ENCODE data around the gene TTC16.
"Not testable (repeated sequence)": the region's sequence is repeated elsewhere in the genome, so short reads cannot be mapped to it uniquely, and the experiment has no call there.

TTC16 gene

DNA sequence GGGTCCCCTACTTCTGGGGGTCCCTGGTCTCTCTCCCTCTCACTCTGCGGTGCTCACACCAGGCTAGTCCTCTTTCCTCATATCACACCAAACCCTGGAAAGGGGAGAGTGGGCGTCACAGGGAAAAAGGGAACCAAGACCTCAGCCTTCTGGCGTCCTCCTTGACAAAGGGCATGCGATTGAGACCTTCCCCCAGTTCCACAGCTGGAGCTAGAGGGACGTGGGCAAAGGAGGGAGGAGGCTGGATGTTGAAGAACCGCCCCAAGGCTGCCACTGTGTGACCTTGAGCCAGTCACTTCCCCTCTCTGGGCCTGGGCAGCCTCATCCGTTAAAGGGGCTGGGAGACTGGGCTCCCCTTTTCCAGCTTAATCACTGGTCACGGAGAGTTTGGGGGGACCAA, 37.7 kb downstream of the TTC16 start:
- Histone ChIP-seq H3K27me3 (ENCODE audit: control insufficient read depth in 1 of 2, insufficient read depth in 2 of 2, low read length in 2 of 2) (peaks cover 9 to 29% of the 10 kb centered on the region in 2 donors), H3K4me3 (ENCODE audit: low read depth in 1 of 2, low read length in 2 of 2) (no peak overlapping the region)

DNA sequence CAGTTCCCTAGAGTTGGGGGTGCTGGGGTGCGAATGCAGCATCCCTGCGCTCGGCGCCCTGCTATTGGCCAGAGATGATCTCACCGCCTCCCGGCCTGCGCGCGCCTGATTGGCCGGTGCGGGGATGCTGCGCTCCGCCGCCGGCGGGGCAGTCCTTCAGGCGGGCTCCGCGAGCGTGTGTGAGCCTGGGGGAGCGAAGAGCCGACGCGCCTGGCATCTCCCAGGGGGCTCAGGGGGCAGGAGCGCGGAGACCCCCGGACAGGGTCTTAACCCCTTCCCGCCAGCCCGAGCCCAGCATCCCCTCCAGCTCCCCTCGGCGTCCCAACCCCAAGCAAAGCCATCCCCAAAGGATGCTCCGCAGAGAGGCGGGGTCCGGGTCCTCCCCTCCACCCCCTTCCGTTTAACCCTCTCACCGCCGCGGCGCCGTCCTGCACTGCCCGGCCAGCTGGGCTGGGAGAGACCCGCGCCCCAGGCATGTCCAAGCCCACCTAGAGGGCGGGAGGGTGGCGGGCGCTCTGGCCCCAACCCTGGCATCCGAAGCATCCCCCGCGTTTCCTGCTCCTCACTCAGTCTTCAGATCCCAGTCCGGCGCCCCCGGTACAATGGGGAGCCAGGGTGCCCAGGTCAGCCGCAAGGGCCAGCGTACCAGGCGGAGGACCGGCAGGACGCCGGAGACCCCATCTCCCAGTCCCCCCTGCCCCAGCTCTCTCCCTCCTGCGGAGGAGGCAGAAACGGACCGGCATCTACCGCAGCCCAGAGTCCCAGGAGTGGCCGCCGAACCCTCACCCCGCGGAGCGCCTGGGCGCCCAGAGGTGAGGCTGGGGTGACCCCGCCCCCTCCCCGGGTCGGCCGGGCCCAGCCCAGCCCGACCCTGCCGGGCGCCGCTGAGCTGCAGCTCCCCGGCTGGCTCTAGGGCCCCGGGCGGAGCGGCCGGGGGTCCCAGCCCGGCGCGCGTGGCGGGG, 38.5 kb downstream of the TTC16 start:
- H3K27ac ChIP-seq (ENCODE audit: low read depth, low read length), result no peak overlapping the region
- H3K27me3 ChIP-seq (ENCODE audit: control insufficient read depth in 1 of 2, insufficient read depth in 2 of 2, low read length in 2 of 2), result peaks cover 9 to 29% of the 10 kb centered on the region in 2 donors
- H3K4me3 ChIP-seq (ENCODE audit: low read depth in 1 of 2, low read length in 2 of 2), result no peak overlapping the region
- no peak overlapping the region for H3K9ac ChIP-seq (ENCODE audit: low read length)
- H3K4me1 ChIP-seq (ENCODE audit: insufficient read depth, low read length), result no peaks in the 10 kb centered on the region
- no peaks in the 10 kb centered on the region for H3K36me3 ChIP-seq (ENCODE audit: insufficient read depth, low read length)
- H3K9me3 ChIP-seq (ENCODE audit: low read length), result no peaks in the 10 kb centered on the region

More for the DNA sequence above, 37.7 kb downstream of the TTC16 start:
- Histone ChIP-seq H3K36me3 (ENCODE audit: insufficient read depth, low read length) (no peaks in the 10 kb centered on the region), H3K9me3 (ENCODE audit: low read length) (no peaks in the 10 kb centered on the region), H3K27ac (ENCODE audit: low read depth, low read length) (no peak overlapping the region), H3K4me1 (ENCODE audit: insufficient read depth, low read length) (no peaks in the 10 kb centered on the region), H3K9ac (ENCODE audit: low read length) (no peak overlapping the region)

DNA sequence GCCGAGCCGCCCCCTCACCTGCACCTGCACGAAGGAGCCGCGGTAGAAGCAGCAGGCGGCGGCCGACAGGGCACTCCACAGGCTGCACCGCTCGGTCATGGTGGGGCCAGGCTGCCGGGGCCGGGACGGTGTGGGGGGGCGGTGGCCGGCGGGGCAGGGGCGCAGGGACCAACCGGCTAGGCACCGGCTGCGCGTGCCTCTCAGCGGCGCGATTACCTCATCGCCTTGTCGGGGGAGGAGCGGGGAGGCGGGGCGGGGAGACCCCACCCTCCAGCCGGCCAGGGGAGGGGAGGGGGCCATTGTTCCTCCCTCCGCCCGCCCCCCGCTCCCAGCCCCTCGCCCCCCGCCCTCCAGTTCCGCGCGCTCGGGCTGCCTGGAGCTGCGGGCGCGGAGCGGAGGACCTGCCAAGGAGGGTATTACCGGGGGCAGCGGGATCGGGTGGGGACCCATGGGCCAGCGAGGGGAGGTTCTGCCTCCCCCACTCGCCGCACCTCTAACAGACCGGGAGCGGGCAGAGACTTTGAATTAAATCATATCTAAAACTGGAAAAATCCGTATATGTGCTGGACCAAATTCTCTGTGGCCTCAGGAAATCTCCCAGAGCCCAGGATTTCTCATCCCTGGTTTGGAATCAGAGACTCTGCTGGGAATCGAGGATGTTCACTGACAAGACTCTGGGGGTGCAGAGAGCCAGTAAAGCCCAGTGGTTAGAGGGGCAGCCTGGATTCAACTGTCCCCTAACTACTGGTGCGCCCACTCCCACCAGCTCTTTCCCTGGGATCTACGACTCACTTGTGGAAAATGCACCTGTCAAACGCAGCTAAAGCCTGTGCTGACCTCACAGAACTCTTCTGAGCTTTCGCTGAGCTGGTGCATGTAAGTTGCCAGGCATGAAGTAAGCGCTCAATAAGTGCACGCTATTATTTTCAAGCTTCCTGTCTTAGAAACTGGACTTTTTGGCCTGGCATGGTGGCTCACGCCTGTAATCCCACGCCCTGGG, 39.5 kb downstream of the TTC16 start:
- no peaks in the 10 kb centered on the region for H3K9me3 ChIP-seq (ENCODE audit: low read length)
- H3K4me3 ChIP-seq (ENCODE audit: low read depth in 1 of 2, low read length in 2 of 2), result no peak overlapping the region
- H3K9ac ChIP-seq (ENCODE audit: low read length), result no peak overlapping the region
- no peak overlapping the region for H3K27ac ChIP-seq (ENCODE audit: low read depth, low read length)
- no peaks in the 10 kb centered on the region for H3K4me1 ChIP-seq (ENCODE audit: insufficient read depth, low read length)
- H3K27me3 ChIP-seq (ENCODE audit: control insufficient read depth in 1 of 2, insufficient read depth in 2 of 2, low read length in 2 of 2), result peaks cover 9 to 29% of the 10 kb centered on the region in 2 donors
- no peaks in the 10 kb centered on the region for H3K36me3 ChIP-seq (ENCODE audit: insufficient read depth, low read length)

DNA sequence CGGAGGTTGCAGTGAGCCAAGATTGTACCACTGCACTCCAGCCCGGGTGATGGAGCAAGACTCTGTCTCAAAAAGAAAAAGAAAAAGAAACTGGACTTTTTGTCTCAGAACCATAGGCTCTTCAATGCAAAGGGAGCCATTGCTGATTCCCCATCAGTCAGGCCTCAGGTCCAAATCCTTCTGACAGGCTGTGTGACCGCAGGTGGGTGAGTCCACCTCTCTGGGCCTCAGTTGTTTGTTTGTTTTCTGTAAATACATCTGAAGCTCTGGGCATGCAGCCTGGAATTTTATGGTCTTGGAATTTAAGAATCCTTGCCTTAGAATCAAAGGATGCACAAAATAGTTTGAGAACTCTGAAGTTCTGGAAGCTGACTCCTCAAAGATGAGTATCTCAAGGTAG, 40.4 kb downstream of the TTC16 start:
- H3K4me3 ChIP-seq (ENCODE audit: low read depth in 1 of 2, low read length in 2 of 2), result no peak overlapping the region
- H3K36me3 ChIP-seq (ENCODE audit: insufficient read depth, low read length), result no peaks in the 10 kb centered on the region
- H3K27me3 ChIP-seq (ENCODE audit: control insufficient read depth in 1 of 2, insufficient read depth in 2 of 2, low read length in 2 of 2), result peaks cover 9 to 29% of the 10 kb centered on the region in 2 donors
- no peak overlapping the region for H3K9ac ChIP-seq (ENCODE audit: low read length)
- no peak overlapping the region for H3K27ac ChIP-seq (ENCODE audit: low read depth, low read length)
- H3K4me1 ChIP-seq (ENCODE audit: insufficient read depth, low read length), result no peaks in the 10 kb centered on the region
- H3K9me3 ChIP-seq (ENCODE audit: low read length), result no peaks in the 10 kb centered on the region

DNA sequence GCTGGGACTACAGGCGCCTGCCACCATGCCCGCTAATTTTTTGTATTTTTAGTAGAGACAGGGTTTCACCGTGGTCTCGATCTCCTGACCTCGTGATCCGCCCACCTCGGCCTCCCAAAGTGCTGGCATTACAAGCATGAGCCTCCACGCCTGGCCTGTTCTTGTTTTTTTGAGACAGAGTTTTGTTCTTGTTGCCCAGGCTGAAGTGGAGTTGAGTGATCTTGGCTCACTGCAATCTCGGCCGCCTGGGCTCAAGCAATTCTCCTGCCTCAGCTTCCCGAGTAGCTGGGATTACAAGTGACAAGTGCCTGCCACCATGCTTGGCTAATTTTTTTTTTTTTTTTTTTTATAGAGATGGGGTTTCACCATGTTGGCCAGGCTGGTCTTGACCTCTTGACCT, 40.9 kb downstream of the TTC16 start:
- not testable (repeated sequence) for H3K36me3 ChIP-seq (ENCODE audit: insufficient read depth, low read length); H3K27ac ChIP-seq (ENCODE audit: low read depth, low read length); H3K4me3 ChIP-seq (ENCODE audit: low read depth in 1 of 2, low read length in 2 of 2); H3K9ac ChIP-seq (ENCODE audit: low read length); H3K4me1 ChIP-seq (ENCODE audit: insufficient read depth, low read length); H3K9me3 ChIP-seq (ENCODE audit: low read length)
- peaks cover 9 to 28% of the 10 kb centered on the region in 2 donors for H3K27me3 ChIP-seq (ENCODE audit: control insufficient read depth in 1 of 2, insufficient read depth in 2 of 2, low read length in 2 of 2)

DNA sequence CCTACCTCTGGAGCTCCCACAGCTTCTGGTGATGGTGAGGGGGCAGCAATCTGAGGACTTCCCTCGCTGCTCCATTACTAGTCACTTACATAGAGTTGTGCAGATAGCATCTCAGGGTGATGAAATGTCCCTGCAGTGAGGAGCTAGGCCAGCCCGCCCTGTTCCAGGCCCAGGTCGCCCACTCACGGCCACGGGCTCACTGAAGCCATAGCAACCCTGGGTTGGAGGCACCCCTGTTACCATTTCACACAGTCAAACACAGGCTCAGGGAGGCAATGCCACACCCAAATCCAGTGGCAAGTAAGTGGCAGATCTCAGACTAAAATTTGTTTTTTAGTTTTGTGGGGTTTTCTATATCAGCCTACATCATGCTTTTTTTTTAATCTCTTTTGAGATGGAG, 43.0 kb downstream of the TTC16 start:
- no peak overlapping the region for H3K9ac ChIP-seq (ENCODE audit: low read length)

DNA sequence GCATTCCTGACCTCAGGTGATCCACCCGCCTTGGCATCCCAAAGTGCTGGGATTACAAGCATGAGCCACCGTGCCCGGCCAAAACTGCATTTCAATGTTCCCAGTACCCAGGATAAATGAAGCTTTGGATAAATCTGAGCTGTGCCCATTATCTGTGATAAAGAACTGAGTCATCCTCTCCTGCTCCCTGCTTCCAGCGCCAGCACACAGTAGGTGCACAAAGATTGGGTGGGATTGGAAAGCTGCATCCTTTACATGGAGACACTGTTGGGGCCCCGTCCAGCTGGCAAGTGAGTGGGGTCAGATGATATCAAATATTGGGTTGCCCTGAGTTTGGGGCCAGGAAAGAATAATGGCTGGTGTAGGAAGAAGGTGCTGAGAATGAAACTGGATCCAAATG, 45.2 kb downstream of the TTC16 start:
- Histone ChIP-seq H3K27me3 (ENCODE audit: control insufficient read depth in 1 of 2, insufficient read depth in 2 of 2, low read length in 2 of 2) (peaks cover 0 to 9% of the 10 kb centered on the region in 2 donors), H3K9ac (ENCODE audit: low read length) (no peak overlapping the region), H3K4me3 (ENCODE audit: low read depth in 1 of 2, low read length in 2 of 2) (no peak overlapping the region), H3K9me3 (ENCODE audit: low read length) (no peaks in the 10 kb centered on the region), H3K27ac (ENCODE audit: low read depth, low read length) (no peak overlapping the region), H3K36me3 (ENCODE audit: insufficient read depth, low read length) (no peaks in the 10 kb centered on the region), H3K4me1 (ENCODE audit: insufficient read depth, low read length) (peaks cover 10% of the 10 kb centered on the region)

More for the DNA sequence above, 43.0 kb downstream of the TTC16 start:
- no peaks in the 10 kb centered on the region for H3K9me3 ChIP-seq (ENCODE audit: low read length)
- peaks cover 10% of the 10 kb centered on the region for H3K4me1 ChIP-seq (ENCODE audit: insufficient read depth, low read length)
- H3K4me3 ChIP-seq (ENCODE audit: low read depth in 1 of 2, low read length in 2 of 2), result no peak overlapping the region
- peaks cover 5 to 18% of the 10 kb centered on the region in 2 donors for H3K27me3 ChIP-seq (ENCODE audit: control insufficient read depth in 1 of 2, insufficient read depth in 2 of 2, low read length in 2 of 2)
- no peak overlapping the region for H3K27ac ChIP-seq (ENCODE audit: low read depth, low read length)
- no peaks in the 10 kb centered on the region for H3K36me3 ChIP-seq (ENCODE audit: insufficient read depth, low read length)

DNA sequence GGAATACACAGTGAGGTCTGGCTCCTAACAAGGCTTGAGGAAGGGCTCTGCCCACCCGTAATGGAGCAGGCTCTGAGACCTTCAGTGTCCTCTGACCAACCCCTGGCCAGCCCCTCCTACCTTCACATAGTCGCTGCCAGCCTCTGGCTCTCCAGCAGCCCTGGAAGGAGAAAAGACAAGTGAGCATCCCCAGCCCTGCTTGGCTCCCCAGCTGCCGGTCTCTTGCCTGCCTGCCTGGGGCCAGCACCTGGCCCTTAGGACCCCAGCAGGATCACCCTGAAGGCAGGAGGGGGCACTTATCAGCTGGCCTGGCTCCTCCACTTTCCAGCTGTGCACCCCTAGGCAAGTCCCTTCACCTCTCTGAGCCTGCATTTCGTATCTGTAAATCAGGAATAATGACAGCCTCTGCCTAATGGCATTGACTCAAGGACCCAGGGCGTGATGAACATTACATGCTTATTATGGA, 45.6 kb downstream of the TTC16 start:
- Histone ChIP-seq H3K4me1 (ENCODE audit: insufficient read depth, low read length) (peaks cover 10% of the 10 kb centered on the region), H3K36me3 (ENCODE audit: insufficient read depth, low read length) (no peaks in the 10 kb centered on the region), H3K4me3 (ENCODE audit: low read depth in 1 of 2, low read length in 2 of 2) (no peak overlapping the region), H3K27ac (ENCODE audit: low read depth, low read length) (no peak overlapping the region), H3K9me3 (ENCODE audit: low read length) (no peaks in the 10 kb centered on the region), H3K9ac (ENCODE audit: low read length) (no peak overlapping the region), H3K27me3 (ENCODE audit: control insufficient read depth in 1 of 2, insufficient read depth in 2 of 2, low read length in 2 of 2) (peaks cover 0 to 9% of the 10 kb centered on the region in 2 donors)

DNA sequence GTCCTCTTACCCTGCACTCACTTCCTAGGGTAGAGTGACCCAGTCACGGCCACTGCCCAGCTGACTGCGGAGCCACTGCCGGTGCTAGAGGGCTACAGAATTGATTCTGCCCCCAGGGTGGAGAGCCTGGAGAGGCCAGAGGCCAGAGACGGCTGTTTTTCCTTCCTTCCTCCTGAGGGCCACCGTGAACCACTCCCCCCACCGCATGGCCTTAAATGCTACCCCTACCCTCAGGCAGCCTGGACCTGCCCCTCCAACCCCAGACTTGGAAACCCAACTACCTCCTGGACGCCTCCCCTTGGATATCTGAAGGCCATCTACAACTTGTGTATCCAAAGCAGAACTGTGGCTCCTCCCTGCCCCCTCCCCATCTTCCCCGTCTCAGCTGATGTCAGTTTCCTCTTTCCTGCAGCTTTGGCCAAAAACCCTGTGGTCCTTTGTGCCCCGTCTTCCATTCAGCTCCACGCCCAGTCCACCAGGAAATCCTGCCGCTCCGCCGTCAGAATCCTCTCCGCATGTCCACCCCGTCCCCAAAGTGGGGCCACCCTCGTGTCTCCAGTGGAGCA, 46.3 kb downstream of the TTC16 start:
- Histone ChIP-seq H3K9me3 (ENCODE audit: low read length) (no peaks in the 10 kb centered on the region), H3K4me3 (ENCODE audit: low read depth in 1 of 2, low read length in 2 of 2) (no peak overlapping the region), H3K27me3 (ENCODE audit: control insufficient read depth in 1 of 2, insufficient read depth in 2 of 2, low read length in 2 of 2) (peaks cover 0 to 9% of the 10 kb centered on the region in 2 donors), H3K27ac (ENCODE audit: low read depth, low read length) (no peak overlapping the region), H3K9ac (ENCODE audit: low read length) (no peak overlapping the region), H3K4me1 (ENCODE audit: insufficient read depth, low read length) (peaks cover 10% of the 10 kb centered on the region), H3K36me3 (ENCODE audit: insufficient read depth, low read length) (no peaks in the 10 kb centered on the region)

DNA sequence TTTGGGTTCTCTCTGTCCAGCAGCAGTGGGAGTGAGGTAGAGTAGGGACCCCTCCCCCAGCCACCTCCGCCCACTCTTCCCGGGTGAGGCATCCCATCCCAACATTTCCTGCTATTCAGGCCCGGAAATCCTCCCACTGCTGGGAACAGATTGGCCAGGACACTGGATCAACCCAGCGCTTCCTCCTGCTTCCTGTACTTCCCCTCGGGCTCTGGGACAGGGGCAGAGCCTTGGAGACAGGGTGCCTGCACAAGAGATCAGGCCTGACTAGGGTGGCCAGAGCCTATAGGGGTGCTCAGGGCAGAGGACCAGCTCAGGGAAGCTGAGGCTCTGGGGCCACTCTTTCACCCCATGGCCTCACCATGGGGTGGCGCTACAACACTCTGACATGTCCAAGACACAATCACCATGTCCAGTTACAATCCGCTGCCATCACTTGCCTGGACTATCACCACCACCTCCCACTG, 48.1 kb downstream of the TTC16 start:
- H3K4me3 ChIP-seq (ENCODE audit: low read depth in 1 of 2, low read length in 2 of 2), result no peak overlapping the region
- peaks cover 0 to 9% of the 10 kb centered on the region in 2 donors for H3K27me3 ChIP-seq (ENCODE audit: control insufficient read depth in 1 of 2, insufficient read depth in 2 of 2, low read length in 2 of 2)
- no peak overlapping the region for H3K27ac ChIP-seq (ENCODE audit: low read depth, low read length)
- H3K4me1 ChIP-seq (ENCODE audit: insufficient read depth, low read length), result peaks cover 10% of the 10 kb centered on the region
- no peaks in the 10 kb centered on the region for H3K36me3 ChIP-seq (ENCODE audit: insufficient read depth, low read length)
- no peak overlapping the region for H3K9ac ChIP-seq (ENCODE audit: low read length)
- no peaks in the 10 kb centered on the region for H3K9me3 ChIP-seq (ENCODE audit: low read length)

DNA sequence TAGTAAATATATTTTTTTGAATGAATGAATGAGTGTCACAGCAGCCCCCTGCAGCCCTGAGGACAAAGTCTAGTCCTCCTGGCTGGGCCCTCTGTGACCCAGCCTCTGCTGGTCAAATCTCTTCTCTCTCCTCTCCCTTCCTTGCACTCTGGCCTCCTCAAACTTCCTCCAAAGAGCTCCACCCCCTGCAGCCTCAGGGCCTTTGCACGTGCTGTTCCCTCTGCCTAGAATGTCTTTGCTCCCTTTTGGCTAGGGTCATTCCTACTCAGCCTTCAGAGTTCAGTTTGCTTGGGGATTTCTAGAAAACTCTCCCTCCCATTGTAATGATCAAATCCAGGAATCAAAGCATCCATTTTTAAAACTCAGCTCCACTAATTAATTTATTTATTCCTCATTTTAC, 49.5 kb downstream of the TTC16 start:
- peaks cover 12% of the 10 kb centered on the region for H3K4me1 ChIP-seq (ENCODE audit: insufficient read depth, low read length)
- H3K27ac ChIP-seq (ENCODE audit: low read depth, low read length), result no peak overlapping the region
- H3K4me3 ChIP-seq (ENCODE audit: low read depth in 1 of 2, low read length in 2 of 2), result no peak overlapping the region
- H3K27me3 ChIP-seq (ENCODE audit: control insufficient read depth in 1 of 2, insufficient read depth in 2 of 2, low read length in 2 of 2), result peaks cover 0 to 9% of the 10 kb centered on the region in 2 donors
- H3K9ac ChIP-seq (ENCODE audit: low read length), result no peak overlapping the region
- no peaks in the 10 kb centered on the region for H3K36me3 ChIP-seq (ENCODE audit: insufficient read depth, low read length)
- no peaks in the 10 kb centered on the region for H3K9me3 ChIP-seq (ENCODE audit: low read length)
